PC-3 (cell line): ENCODE data around the gene LIN37. TPM values are rescaled to one million over a fixed set of nuclear protein-coding genes. Genes with fewer than 3 reads are reported as not detected.
A peak's percentile ranks its signal among the peaks of the same experiment; 100 is the strongest.

ENCODE experiments used
- ATAC-seq: fragments of 200-7000 bp; cut with Tn5 transposase; 2 replicates; pipeline ENCODE4 v1.9.1; 2020; ENCODE audit warnings: mild to moderate bottlenecking, moderate library complexity
- BruUV-seq: library from RNA; stranded (reverse); fragments of 400-500 nt; replicated peaks from 2 replicates; lab custom pipeline; 2021; lab: Mats Ljungman, UMichigan
- CTCF ChIA-PET: fragments of 300-600 bp; sonication (Branson Sonifier 250); formaldehyde crosslinking; loops from one replicate; lab custom pipeline; 2022; ENCODE audit warnings: antibody characterized with exemption; lab: Charles Lee
- POLR2A ChIA-PET: fragments of 300-600 bp; sonication (Branson Sonifier 250); formaldehyde crosslinking; loops from one replicate; lab custom pipeline; 2022; ENCODE audit warnings: antibody characterized with exemption; ENCODE audit not compliant: unreplicated experiment; lab: Charles Lee
- DNase-seq: peaks from one replicate; pipeline ENCODE4 v3.0.0-alpha.2; 2015
- H2AFZ ChIP-seq: fragments of 300-600 bp; sonication (generic); 2 replicates; pipeline ENCODE4 v1.6.0; 2016; ENCODE audit warnings: antibody characterized with exemption, low read length
- H3F3A ChIP-seq: fragments of 300-600 bp; sonication (generic); one replicate; pipeline ENCODE4 v1.6.0; 2017; ENCODE audit warnings: antibody characterized with exemption, low read length, control low read depth, mild to moderate bottlenecking; ENCODE audit not compliant: unreplicated experiment
- H3K27ac ChIP-seq: fragments of 300-600 bp; sonication (generic); 2 replicates; pipeline ENCODE4 v1.5.1; 2016; ENCODE audit warnings: mild to moderate bottlenecking, low read length
- H3K27me3 ChIP-seq: fragments of 300-600 bp; sonication (generic); 2 replicates; pipeline ENCODE4 v1.6.1; 2016; ENCODE audit warnings: low read length, mixed read lengths
- H3K36me3 ChIP-seq: fragments of 300-600 bp; sonication (generic); 2 replicates; pipeline ENCODE4 v1.6.1; 2016; ENCODE audit warnings: low read depth, mixed run types, low read length, mixed read lengths
- H3K4me1 ChIP-seq: fragments of 300-600 bp; sonication (generic); 2 replicates; pipeline ENCODE4 v1.5.1; 2016; ENCODE audit warnings: low read length; ENCODE audit not compliant: insufficient read depth
- H3K4me2 ChIP-seq: fragments of 300-600 bp; sonication (generic); 2 replicates; pipeline ENCODE4 v1.6.0; 2016; ENCODE audit warnings: low read length
- H3K4me3 ChIP-seq: fragments of 300-600 bp; sonication (generic); 2 replicates; pipeline ENCODE4 v1.5.1; 2016; ENCODE audit warnings: mild to moderate bottlenecking, low read length, mixed read lengths
- H3K79me2 ChIP-seq: fragments of 300-600 bp; sonication (generic); 2 replicates; pipeline ENCODE4 v1.6.1; 2017; ENCODE audit warnings: low read length, mixed read lengths
- H3K9ac ChIP-seq: fragments of 300-600 bp; sonication (generic); 2 replicates; pipeline ENCODE4 v1.6.0; 2016; ENCODE audit warnings: mild to moderate bottlenecking, low read length
- H3K9me2 ChIP-seq: fragments of 300-600 bp; sonication (generic); replicated peaks from 2 replicates; pipeline ENCODE4 v1.6.1; 2016; ENCODE audit warnings: mixed run types, low read length, mixed read lengths
- H3K9me3 ChIP-seq: fragments of 300-600 bp; sonication (generic); 2 replicates; pipeline ENCODE4 v1.6.1; 2016; ENCODE audit warnings: low read length, mixed read lengths
- H4K20me1 ChIP-seq: fragments of 300-600 bp; sonication (generic); 2 replicates; pipeline ENCODE4 v1.6.1; 2016; ENCODE audit warnings: low read length, mixed read lengths
- CTCF ChIP-seq: fragments of 300-600 bp; sonication (generic); conservative IDR thresholded peaks from 2 replicates; pipeline ENCODE4 v1.5.1; 2017; ENCODE audit warnings: antibody characterized with exemption, low read depth, mild to moderate bottlenecking, low read length
- EZH2 ChIP-seq: fragments of 300-600 bp; sonication (generic); IDR thresholded peaks from one replicate; pipeline ENCODE4 v1.6.1; 2017; ENCODE audit warnings: antibody characterized with exemption, mild to moderate bottlenecking, low read length; ENCODE audit not compliant: unreplicated experiment
- EZH2phosphoT487 ChIP-seq: fragments of 300-600 bp; sonication (generic); IDR thresholded peaks from 2 replicates; pipeline ENCODE4 v1.6.1; 2018; ENCODE audit warnings: mild to moderate bottlenecking, antibody characterized with exemption, low read length, borderline replicate concordance
- intact Hi-C: fragments of 100-400 bp; cut with micrococcal nuclease; formaldehyde crosslinking; loops from 2 replicates; pipeline ENCODE4 v1.9.0; 2023
- total RNA-seq: library from RNA; depleted of rRNA; stranded (reverse); fragments of >200 nt; gene quantifications from 2 replicates; pipeline ENCODE4 v1.2.3, GENCODE V29; 2014

Gene LIN37
- total RNA-seq, 1 experiment from 2014 or later = 8.2 TPM

GRCh38 chr19:35790981-35791813, 42.8 kb downstream of the LIN37 start:
- ATAC-seq = no peak
- Histone ChIP-seq H3K9me2 (no peaks in the 10 kb centered on the region), H3F3A (no peaks in the 10 kb centered on the region), H3K36me3 (no peaks in the 10 kb centered on the region), H3K9ac (no peak overlapping the region), H2AFZ (no peak overlapping the region), H4K20me1 (no peaks in the 10 kb centered on the region), H3K27me3 (no peaks in the 10 kb centered on the region), H3K9me3 (no peaks in the 10 kb centered on the region), H3K4me2 (no peak overlapping the region), H3K4me1 (no peaks in the 10 kb centered on the region), H3K79me2 (no peaks in the 10 kb centered on the region), H3K4me3 (no peak overlapping the region), H3K27ac (no peak overlapping the region)
- TF ChIP-seq EZH2phosphoT487 = no peak
- no peak for TF ChIP-seq EZH2
- 0 out of 2 replicates have a peak, but pooled peaks have one; percentile 20 for TF ChIP-seq CTCF
- no TSS peak for BruUV-seq
- intact Hi-C loops = no loop called here
- CTCF ChIA-PET = no interaction called here
- POLR2A ChIA-PET = no interaction called here
- DNase-seq = no peak

- Histone ChIP-seq H3K4me3 (no peak overlapping the region), H3K9me3 (no peaks in the 10 kb centered on the region), H3K4me1 (no peaks in the 10 kb centered on the region), H4K20me1 (no peaks in the 10 kb centered on the region), H3K79me2 (no peaks in the 10 kb centered on the region), H2AFZ (no peak overlapping the region), H3K27ac (no peak overlapping the region), H3K9me2 (no peaks in the 10 kb centered on the region), H3F3A (no peaks in the 10 kb centered on the region), H3K27me3 (no peaks in the 10 kb centered on the region), H3K4me2 (no peak overlapping the region), H3K36me3 (no peaks in the 10 kb centered on the region), H3K9ac (no peak overlapping the region)
- POLR2A ChIA-PET = no interaction called here
- CTCF ChIA-PET = no interaction called here
- no peak for DNase-seq
- intact Hi-C loops = no loop called here
- BruUV-seq = no TSS peak
- TF ChIP-seq EZH2phosphoT487 = no peak
- no peak for TF ChIP-seq EZH2
- TF ChIP-seq CTCF = no peak
- ATAC-seq = no peak
Measured at GRCh38 chr19:35791814-35792279, 43.5 kb downstream of the LIN37 start.

GRCh38 chr19:35792312-35792711, 43.9 kb downstream of the LIN37 start:
- Histone ChIP-seq H3K79me2 (no peaks in the 10 kb centered on the region), H3K27ac (no peak overlapping the region), H3K9me2 (no peaks in the 10 kb centered on the region), H3K4me3 (no peak overlapping the region), H4K20me1 (no peaks in the 10 kb centered on the region), H3K9me3 (no peaks in the 10 kb centered on the region), H3F3A (no peaks in the 10 kb centered on the region), H3K27me3 (no peaks in the 10 kb centered on the region), H2AFZ (no peak overlapping the region), H3K4me1 (no peaks in the 10 kb centered on the region), H3K36me3 (no peaks in the 10 kb centered on the region), H3K4me2 (no peak overlapping the region), H3K9ac (no peak overlapping the region)
- ChIA-PET POLR2A (no interaction called here), CTCF (no interaction called here)
- no peak for TF ChIP-seq CTCF
- TF ChIP-seq EZH2 = no peak
- TF ChIP-seq EZH2phosphoT487 = no peak
- intact Hi-C loops = no loop called here
- ATAC-seq (no peak), DNase-seq (no peak)
- no TSS peak for BruUV-seq
